ENCODE results near the gene TOP3A.

Gene TOP3A

DNA sequence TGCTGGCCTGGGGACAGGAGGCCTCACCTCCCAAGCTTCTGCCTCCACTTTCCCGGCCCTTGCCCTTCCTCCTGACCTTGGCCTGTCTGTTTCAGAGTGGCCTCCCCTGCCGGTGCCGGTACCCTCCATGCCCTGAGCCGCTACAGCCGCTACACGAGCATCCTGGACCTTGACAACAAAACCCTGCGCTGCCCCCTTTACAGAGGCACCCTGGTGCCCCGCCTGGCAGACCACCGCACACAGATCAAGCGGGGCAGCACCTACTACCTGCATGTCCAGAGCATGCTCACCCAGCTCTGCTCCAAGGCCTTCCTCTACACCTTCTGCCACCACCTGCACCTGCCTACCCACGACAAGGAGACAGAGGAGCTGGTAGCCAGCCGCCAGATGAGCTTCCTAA, 7.7 kb upstream of the TOP3A start:
- TF ChIP-seq, protein P1, sequence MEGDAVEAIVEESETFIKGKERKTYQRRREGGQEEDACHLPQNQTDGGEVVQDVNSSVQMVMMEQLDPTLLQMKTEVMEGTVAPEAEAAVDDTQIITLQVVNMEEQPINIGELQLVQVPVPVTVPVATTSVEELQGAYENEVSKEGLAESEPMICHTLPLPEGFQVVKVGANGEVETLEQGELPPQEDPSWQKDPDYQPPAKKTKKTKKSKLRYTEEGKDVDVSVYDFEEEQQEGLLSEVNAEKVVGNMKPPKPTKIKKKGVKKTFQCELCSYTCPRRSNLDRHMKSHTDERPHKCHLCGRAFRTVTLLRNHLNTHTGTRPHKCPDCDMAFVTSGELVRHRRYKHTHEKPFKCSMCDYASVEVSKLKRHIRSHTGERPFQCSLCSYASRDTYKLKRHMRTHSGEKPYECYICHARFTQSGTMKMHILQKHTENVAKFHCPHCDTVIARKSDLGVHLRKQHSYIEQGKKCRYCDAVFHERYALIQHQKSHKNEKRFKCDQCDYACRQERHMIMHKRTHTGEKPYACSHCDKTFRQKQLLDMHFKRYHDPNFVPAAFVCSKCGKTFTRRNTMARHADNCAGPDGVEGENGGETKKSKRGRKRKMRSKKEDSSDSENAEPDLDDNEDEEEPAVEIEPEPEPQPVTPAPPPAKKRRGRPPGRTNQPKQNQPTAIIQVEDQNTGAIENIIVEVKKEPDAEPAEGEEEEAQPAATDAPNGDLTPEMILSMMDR (IDR thresholded peaks at IDR 0.05; ENCODE audit: extremely low read depth, missing control alignments): no peak
- no peak for DNase-seq (ENCODE audit: low spot score)

DNA sequence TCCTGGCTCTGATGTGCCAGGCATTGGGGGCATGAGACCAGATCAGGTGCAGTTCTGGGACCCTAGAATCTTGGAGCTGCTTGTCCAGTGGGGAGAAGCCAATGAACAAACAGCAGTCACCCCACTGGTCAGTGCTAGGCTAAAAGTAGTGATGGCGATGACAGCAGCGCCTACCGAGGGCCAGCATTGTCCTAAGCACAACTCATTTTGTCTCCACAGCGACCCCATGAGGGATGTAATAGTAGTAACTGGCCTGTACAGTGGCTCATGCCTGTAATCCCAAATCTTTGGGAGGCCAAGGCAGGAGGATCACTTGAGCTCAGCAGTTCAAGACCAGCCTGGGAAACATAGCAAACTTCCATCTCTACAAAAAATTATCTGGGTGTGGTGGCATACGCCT, 6.5 kb upstream of the TOP3A start:
- no peak for DNase-seq (ENCODE audit: low spot score)

DNA sequence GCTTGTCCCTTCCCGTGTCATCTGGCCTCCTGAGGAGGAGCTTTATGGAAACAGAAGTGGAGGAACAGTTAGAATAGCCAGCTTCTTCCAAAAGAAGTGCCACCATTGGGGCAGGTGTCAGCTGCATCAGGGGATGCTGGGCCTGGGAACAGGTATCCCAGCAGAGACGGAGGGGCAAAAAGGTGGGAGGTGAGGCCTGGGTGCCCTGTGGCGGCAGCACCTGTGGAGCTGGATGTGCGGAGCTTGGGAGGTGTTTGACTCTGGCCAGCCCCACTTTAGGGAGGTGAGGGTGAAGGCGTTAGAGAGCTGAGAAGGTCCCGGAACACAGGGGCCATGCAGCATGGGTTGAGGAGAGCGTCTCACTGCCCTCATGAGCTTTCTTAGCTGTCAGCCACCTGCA, 5.5 kb upstream of the TOP3A start:
- DNase-seq (ENCODE audit: low spot score): no peak
- TF ChIP-seq, protein P1 (IDR thresholded peaks at IDR 0.05; ENCODE audit: extremely low read depth, missing control alignments): no peak

More for the DNA sequence above, 6.5 kb upstream of the TOP3A start:
- TF ChIP-seq, protein P1 (IDR thresholded peaks at IDR 0.05; ENCODE audit: extremely low read depth, missing control alignments): no peak

DNA sequence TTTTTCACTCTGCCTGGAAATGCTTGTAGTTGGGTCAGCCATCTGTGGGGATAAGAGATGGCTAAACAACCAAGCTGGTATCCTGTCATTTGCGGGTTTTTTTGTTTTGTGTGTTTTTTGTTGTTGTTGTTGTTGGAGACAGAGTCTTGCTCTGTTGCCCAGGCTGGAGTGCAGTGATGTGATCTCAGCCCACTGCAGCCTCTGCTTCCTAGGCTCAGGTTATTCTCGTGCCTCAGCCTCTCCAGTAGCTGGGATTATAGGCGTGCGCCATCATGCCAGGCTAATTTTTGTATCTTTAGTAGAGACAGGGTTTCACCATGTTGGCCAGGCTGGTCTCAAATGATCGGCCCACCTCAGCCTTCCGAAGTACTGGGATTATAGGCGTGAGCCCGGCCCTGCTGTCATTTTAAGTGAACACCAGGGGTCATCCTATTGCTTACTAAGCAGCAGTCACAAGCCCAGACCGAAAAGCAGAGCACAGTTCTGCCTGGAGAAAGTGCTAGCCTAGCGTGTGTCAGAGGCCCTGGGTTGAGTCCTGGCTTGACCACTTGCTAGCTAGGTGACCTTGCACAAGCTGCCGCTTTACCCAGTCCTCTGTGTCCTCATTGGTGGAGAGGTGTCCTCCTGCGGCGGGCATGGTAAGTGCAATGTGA, 4.9 kb upstream of the TOP3A start:
- no peak for DNase-seq (ENCODE audit: low spot score)
- TF ChIP-seq, protein P1 (IDR thresholded peaks at IDR 0.05; ENCODE audit: extremely low read depth, missing control alignments): peak; percentile 24

DNA sequence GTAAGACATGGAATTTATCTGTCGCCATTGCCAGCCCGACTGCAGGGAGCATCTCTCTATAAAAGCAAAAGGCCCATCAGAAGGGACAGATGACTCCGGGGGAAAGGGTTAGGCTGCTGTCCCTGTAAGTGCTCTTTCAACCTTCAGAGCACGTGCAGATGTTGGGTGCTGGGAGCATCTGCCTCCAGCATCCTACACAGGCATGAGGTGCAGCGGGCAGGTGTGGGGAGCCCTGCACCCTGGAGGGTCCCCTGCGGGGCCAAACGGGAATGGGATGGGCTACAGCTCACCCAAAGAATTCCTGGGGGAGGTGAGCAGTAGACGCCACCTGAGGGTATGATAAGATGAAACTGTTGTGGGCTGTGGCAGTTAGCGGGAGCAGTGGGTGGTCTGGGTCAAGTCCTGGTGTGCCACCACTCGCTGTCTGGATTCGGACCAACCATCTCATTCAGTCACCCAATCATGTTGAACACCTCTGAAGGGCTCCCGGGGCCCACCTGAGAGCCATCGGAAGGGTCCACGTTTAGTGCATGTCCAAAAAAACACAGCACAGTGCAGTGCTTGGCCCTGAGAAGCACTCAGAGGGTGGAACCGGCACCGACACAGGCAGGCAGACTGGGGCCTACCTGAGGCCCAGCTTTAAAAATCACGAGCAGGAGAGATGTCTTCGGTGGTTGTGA, 4.1 kb upstream of the TOP3A start:
- TF ChIP-seq, protein P1 (IDR thresholded peaks at IDR 0.05; ENCODE audit: extremely low read depth, missing control alignments): no peak

DNA sequence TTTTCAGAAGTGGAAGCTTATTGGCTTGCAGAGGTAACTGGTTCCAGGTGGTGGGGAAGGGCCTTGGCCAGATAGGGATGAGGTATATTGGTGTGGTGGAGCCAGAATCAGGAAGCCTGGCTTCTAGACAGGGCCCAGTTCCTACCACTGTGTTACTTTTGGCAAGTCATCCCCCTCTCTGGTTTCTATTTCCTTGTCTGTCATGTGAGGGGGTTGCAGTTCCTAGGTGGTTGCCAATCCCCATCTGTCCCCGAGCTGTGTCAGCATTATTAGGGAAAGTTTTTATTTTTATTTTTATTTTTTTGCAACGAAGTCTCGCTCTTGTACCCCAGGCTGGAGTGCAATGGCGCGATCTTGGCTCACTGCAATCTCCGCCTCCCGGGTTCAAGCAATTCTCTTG, 3.3 kb upstream of the TOP3A start:
- no peak for DNase-seq (ENCODE audit: low spot score)
- TF ChIP-seq, protein P1 (IDR thresholded peaks at IDR 0.05; ENCODE audit: extremely low read depth, missing control alignments): no peak

More for the DNA sequence above, 4.1 kb upstream of the TOP3A start:
- no peak for DNase-seq (ENCODE audit: low spot score)

DNA sequence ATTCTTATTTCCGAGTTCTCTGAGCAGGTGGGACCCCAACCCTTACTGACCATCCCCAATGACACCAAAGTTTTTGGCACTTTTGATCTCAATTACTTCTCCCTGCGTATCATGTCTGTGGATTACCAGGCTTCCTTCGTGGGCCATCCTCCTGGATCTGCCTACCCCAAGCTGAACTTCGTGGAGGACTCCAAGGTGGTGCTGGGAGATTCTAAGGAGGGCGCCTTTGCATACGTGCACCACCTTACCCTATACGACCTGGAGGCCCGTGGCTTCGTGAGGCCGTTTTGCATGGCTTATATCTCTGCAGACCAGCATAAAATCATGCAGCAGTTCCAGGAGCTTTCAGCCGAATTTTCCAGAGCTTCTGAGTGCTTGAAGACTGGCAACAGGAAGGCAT, 1.2 kb upstream of the TOP3A start:
- TF ChIP-seq, protein P1 (IDR thresholded peaks at IDR 0.05; ENCODE audit: extremely low read depth, missing control alignments): no peak
- no peak for DNase-seq (ENCODE audit: low spot score)
